H54 (cell line): ENCODE measurements around the gene SUSD4.

Experiments used
- DNase-seq: peaks from one replicate; pipeline ENCODE4 v3.0.0; 2011; ENCODE audit warnings: low spot score, mixed read lengths; ENCODE audit not compliant: insufficient read length
- FAIRE-seq: peaks from 3 replicates; lab custom pipeline; 2011; peaks lifted over from hg19 to GRCh38; lab: Jason Lieb, UNC
- POLR2A ChIP-seq: IDR thresholded peaks from 2 replicates; pipeline ENCODE4 v1.6.1; 2011; ENCODE audit warnings: low read depth, mild to moderate bottlenecking, low read length

Gene SUSD4

GRCh38 chr1:223175633-223176032 is 188.3 kb downstream of the SUSD4 start:
- no peak for FAIRE-seq
- TF ChIP-seq POLR2A: no peak

GRCh38 chr1:223175032-223175431 is 188.9 kb downstream of the SUSD4 start:
- TF ChIP-seq POLR2A: no peak
- FAIRE-seq (no peak), DNase-seq (no peak)

More at GRCh38 chr1:223175633-223176032, 188.3 kb downstream of the SUSD4 start:
- no peak for DNase-seq
